HEK293 (cell line): Measurements from ENCODE around the gene HDAC10.
A peak's percentile ranks its signal among the peaks of the same experiment; 100 is the strongest.

Source experiments
- CTCF ChIA-PET: fragments of 350-600 bp; formaldehyde crosslinking; extraction: SDS; loops from one replicate; lab custom pipeline; 2021; ENCODE audit warnings: antibody characterized with exemption; lab: Yijun Ruan, JAX
- POLR2A ChIA-PET: fragments of 300-600 bp; formaldehyde crosslinking; extraction: SDS; loops from one replicate; lab custom pipeline; 2020; ENCODE audit warnings: antibody characterized with exemption, inconsistent platforms; lab: Yijun Ruan, JAX
- H3K27ac ChIP-seq: fragments of 200-500 bp; sonication (Bioruptor generic); 2 replicates; pipeline ENCODE4 v1.5.1; 2014; ENCODE audit warnings: low read depth, low read length, control low read depth, inconsistent platforms; ENCODE audit errors: extremely low read depth
- H3K36me3 ChIP-seq, 2 experiments: fragments of 200-500 bp in 1 of 2; sonication (Bioruptor generic) in 1 of 2; 1 replicate in 1 of 2; 2 replicates in 1 of 2; pipeline ENCODE4 v1.5.1; 2014 to 2017; ENCODE audit warnings: inconsistent platforms in 2 of 2, low read length in 2 of 2; ENCODE audit not compliant: control insufficient read depth in 2 of 2, insufficient read depth in 1 of 2
- H3K4me1 ChIP-seq: fragments of 200-500 bp; sonication (Bioruptor generic); 2 replicates; pipeline ENCODE4 v1.5.1; 2014; ENCODE audit warnings: mild to moderate bottlenecking, low read length, inconsistent platforms; ENCODE audit not compliant: control insufficient read depth, insufficient read depth
- H3K4me3 ChIP-seq: 2 replicates; pipeline ENCODE4 v1.5.1; 2011; ENCODE audit warnings: low read depth, mild to moderate bottlenecking, control low read depth, low read length, moderate library complexity
- H3K9me3 ChIP-seq: fragments of 200-500 bp; sonication (Bioruptor generic); 2 replicates; pipeline ENCODE4 v1.5.1; 2014; ENCODE audit warnings: low read depth, low read length, inconsistent platforms; ENCODE audit not compliant: control insufficient read depth, insufficient read depth
- GLIS2 ChIP-seq: fragments of 450-650 bp; formaldehyde crosslinking; IDR thresholded peaks from 2 replicates; pipeline ENCODE4 v1.5.1; 2016; ENCODE audit warnings: missing biosample characterization, missing genetic modification characterization
- KLF1 ChIP-seq: fragments of 450-650 bp; formaldehyde crosslinking; IDR thresholded peaks from 2 replicates; pipeline ENCODE4 v1.5.1; 2016; ENCODE audit warnings: missing biosample characterization, missing genetic modification characterization
- KLF10 ChIP-seq: fragments of 450-650 bp; IDR thresholded peaks from 2 replicates; pipeline ENCODE4 v1.5.1; 2018; ENCODE audit warnings: missing biosample characterization, mild to moderate bottlenecking, missing genetic modification characterization
- MZF1 ChIP-seq: fragments of 450-650 bp; formaldehyde crosslinking; IDR thresholded peaks from 2 replicates; pipeline ENCODE4 v1.5.1; 2017; ENCODE audit warnings: missing biosample characterization, missing genetic modification characterization, borderline replicate concordance
- TCF7L2 ChIP-seq: IDR thresholded peaks from 2 replicates; pipeline ENCODE4 v1.6.1; 2011; ENCODE audit warnings: low read depth, mild to moderate bottlenecking, inconsistent platforms, low read length, moderate library complexity, borderline replicate concordance
- ZNF184 ChIP-seq: fragments of 450-650 bp; IDR thresholded peaks from 2 replicates; pipeline ENCODE4 v1.5.1; 2018; ENCODE audit warnings: missing biosample characterization, mild to moderate bottlenecking, missing genetic modification characterization
- ZNF19 ChIP-seq: fragments of 450-650 bp; formaldehyde crosslinking; IDR thresholded peaks from 2 replicates; pipeline ENCODE4; 2016; ENCODE audit warnings: missing biosample characterization, missing genetic modification characterization, low read depth
- ZNF354C ChIP-seq: fragments of 450-650 bp; formaldehyde crosslinking; IDR thresholded peaks from 2 replicates; pipeline ENCODE4 v1.5.1; 2016; ENCODE audit warnings: missing biosample characterization, missing genetic modification characterization, low read depth, borderline replicate concordance
- ZNF37A ChIP-seq: fragments of 450-650 bp; IDR thresholded peaks from 2 replicates; pipeline ENCODE4 v1.5.1; 2018; ENCODE audit warnings: missing biosample characterization, missing genetic modification characterization
- ZNF488 ChIP-seq: fragments of 450-650 bp; formaldehyde crosslinking; IDR thresholded peaks from 2 replicates; pipeline ENCODE4 v1.5.1; 2016; ENCODE audit warnings: missing biosample characterization, missing genetic modification characterization
- ZNF747 ChIP-seq: fragments of 450-650 bp; formaldehyde crosslinking; IDR thresholded peaks from 2 replicates; pipeline ENCODE4 v1.5.1; 2016; ENCODE audit warnings: missing biosample characterization, missing genetic modification characterization
- ZNF785 ChIP-seq: fragments of 450-650 bp; formaldehyde crosslinking; IDR thresholded peaks from 2 replicates; pipeline ENCODE4 v1.5.1; 2016; ENCODE audit warnings: missing biosample characterization, missing genetic modification characterization
- ZSCAN30 ChIP-seq: fragments of 450-650 bp; IDR thresholded peaks from 2 replicates; pipeline ENCODE4 v1.5.1; 2018; ENCODE audit warnings: missing biosample characterization, mild to moderate bottlenecking, missing genetic modification characterization, moderate library complexity
- TF ChIP-seq, protein P1 (sequence below): fragments of 450-650 bp; formaldehyde crosslinking; IDR thresholded peaks from 2 replicates; pipeline ENCODE4 v1.5.1; 2016; ENCODE audit warnings: missing biosample characterization, missing genetic modification characterization
- TF ChIP-seq, protein P2 (sequence below): fragments of 450-650 bp; formaldehyde crosslinking; IDR thresholded peaks from 2 replicates; pipeline ENCODE4 v1.5.1; 2016; ENCODE audit warnings: missing biosample characterization, missing genetic modification characterization
- TF ChIP-seq, protein P3 (sequence below): fragments of 450-650 bp; formaldehyde crosslinking; IDR thresholded peaks from 2 replicates; pipeline ENCODE4 v1.5.1; 2016; ENCODE audit warnings: missing biosample characterization, missing genetic modification characterization, borderline replicate concordance

The HDAC10 gene

DNA sequence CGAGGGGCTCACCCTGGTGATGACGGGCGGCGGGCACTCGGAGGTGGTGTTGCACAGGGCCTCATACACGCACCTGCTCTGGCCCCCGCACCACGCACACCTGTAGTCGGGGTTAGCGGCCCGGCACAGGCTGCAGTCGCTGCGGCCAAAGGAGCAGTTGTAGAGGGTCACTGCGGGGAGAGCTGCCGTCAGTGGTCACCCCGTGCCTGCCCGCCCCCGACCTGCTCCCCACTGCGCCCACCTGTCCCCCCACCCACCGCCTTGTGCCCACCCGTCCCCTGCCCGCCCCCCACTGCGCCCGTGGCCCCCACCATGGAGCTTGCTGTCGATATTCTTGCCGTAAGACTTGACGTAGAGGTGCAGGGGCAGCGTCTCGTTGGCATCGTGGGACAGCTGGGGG, 32.8 kb upstream of the HDAC10 start:
- CTCF ChIA-PET, result no interaction called here
- no peak overlapping the region for H3K27ac ChIP-seq
- POLR2A ChIA-PET, result no interaction called here

GRCh38 chr22:50282361-50283155, 31.5 kb upstream of the HDAC10 start:
- peaks cover 0 to 93% of the 10 kb centered on the region in 2 experiments; a peak in 2 of 3 replicates for H3K36me3 ChIP-seq
- ChIA-PET POLR2A (interaction anchor here (1.4 kb wide), 1 partner anchor 13 kb away, joined by 3 read pairs; no protein-coding TSS in a partner anchor), CTCF (interaction anchor here (0.6 kb wide), 1 partner anchor 8 kb away, joined by 4 read pairs; no protein-coding TSS in a partner anchor)
- TF ChIP-seq ZNF785 (no peak), GLIS2 (tag by site-specific recombination) (peak; percentile 16; the same call in 1 of the 2 replicates), ZSCAN30 (tag by site-specific recombination) (no peak), KLF10 (tag by site-specific recombination) (no peak), ZNF19 (no peak), ZNF184 (tag by site-specific recombination) (no peak), KLF1 (tag by site-specific recombination) (peak; percentile 41; the same call in 1 of the 2 replicates), TCF7L2 (no peak)
- TF ChIP-seq, protein P1, sequence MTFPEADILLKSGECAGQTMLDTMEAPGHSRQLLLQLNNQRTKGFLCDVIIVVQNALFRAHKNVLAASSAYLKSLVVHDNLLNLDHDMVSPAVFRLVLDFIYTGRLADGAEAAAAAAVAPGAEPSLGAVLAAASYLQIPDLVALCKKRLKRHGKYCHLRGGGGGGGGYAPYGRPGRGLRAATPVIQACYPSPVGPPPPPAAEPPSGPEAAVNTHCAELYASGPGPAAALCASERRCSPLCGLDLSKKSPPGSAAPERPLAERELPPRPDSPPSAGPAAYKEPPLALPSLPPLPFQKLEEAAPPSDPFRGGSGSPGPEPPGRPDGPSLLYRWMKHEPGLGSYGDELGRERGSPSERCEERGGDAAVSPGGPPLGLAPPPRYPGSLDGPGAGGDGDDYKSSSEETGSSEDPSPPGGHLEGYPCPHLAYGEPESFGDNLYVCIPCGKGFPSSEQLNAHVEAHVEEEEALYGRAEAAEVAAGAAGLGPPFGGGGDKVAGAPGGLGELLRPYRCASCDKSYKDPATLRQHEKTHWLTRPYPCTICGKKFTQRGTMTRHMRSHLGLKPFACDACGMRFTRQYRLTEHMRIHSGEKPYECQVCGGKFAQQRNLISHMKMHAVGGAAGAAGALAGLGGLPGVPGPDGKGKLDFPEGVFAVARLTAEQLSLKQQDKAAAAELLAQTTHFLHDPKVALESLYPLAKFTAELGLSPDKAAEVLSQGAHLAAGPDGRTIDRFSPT (tag by site-specific recombination), result peak; percentile 44; the same call in 1 of the 2 replicates
- TF ChIP-seq, protein P2, sequence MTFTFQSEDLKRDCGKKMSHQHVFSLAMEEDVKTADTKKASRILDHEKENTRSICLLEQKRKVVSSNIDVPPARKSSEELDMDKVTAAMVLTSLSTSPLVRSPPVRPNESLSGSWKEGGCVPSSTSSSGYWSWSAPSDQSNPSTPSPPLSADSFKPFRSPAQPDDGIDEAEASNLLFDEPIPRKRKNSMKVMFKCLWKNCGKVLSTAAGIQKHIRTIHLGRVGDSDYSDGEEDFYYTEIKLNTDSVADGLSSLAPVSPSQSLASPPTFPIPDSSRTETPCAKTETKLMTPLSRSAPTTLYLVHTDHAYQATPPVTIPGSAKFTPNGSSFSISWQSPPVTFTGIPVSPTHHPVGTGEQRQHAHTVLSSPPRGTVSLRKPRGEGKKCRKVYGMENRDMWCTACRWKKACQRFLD (tag by site-specific recombination), result no peak
- TF ChIP-seq, protein P3, sequence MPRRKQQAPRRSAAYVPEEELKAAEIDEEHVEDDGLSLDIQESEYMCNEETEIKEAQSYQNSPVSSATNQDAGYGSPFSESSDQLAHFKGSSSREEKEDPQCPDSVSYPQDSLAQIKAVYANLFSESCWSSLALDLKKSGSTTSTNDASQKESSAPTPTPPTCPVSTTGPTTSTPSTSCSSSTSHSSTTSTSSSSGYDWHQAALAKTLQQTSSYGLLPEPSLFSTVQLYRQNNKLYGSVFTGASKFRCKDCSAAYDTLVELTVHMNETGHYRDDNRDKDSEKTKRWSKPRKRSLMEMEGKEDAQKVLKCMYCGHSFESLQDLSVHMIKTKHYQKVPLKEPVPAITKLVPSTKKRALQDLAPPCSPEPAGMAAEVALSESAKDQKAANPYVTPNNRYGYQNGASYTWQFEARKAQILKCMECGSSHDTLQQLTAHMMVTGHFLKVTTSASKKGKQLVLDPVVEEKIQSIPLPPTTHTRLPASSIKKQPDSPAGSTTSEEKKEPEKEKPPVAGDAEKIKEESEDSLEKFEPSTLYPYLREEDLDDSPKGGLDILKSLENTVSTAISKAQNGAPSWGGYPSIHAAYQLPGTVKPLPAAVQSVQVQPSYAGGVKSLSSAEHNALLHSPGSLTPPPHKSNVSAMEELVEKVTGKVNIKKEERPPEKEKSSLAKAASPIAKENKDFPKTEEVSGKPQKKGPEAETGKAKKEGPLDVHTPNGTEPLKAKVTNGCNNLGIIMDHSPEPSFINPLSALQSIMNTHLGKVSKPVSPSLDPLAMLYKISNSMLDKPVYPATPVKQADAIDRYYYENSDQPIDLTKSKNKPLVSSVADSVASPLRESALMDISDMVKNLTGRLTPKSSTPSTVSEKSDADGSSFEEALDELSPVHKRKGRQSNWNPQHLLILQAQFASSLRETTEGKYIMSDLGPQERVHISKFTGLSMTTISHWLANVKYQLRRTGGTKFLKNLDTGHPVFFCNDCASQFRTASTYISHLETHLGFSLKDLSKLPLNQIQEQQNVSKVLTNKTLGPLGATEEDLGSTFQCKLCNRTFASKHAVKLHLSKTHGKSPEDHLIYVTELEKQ, result no peak
- H3K4me3 ChIP-seq, result no peak overlapping the region
- H3K9me3 ChIP-seq, result no peaks in the 10 kb centered on the region
- H3K27ac ChIP-seq, result no peak overlapping the region
- H3K4me1 ChIP-seq, result no peaks in the 10 kb centered on the region

More for the DNA sequence above, 32.8 kb upstream of the HDAC10 start:
- Histone ChIP-seq H3K4me3 (no peak overlapping the region), H3K9me3 (no peaks in the 10 kb centered on the region), H3K4me1 (no peaks in the 10 kb centered on the region), H3K36me3 (peaks cover 0 to 93% of the 10 kb centered on the region in 2 experiments; a peak in 2 of 3 replicates)
- TF ChIP-seq ZNF37A (tag by site-specific recombination), result no peak
- TF ChIP-seq MZF1 (tag by site-specific recombination), result no peak
- no peak for TF ChIP-seq ZNF488 (tag by site-specific recombination)
- TF ChIP-seq ZNF354C (tag by site-specific recombination), result no peak
- no peak for TF ChIP-seq ZNF747
